Rectal smooth muscle tissue (tissue), 1 donor: ENCODE data around the gene MKKS.

Source experiments
- H3K27ac ChIP-seq: one replicate; pipeline ENCODE4 v1.7.0; 2013; ENCODE audit warnings: low read depth, low read length, inconsistent platforms
- H3K27me3 ChIP-seq: one replicate; pipeline ENCODE4 v1.7.0; 2013; ENCODE audit warnings: low read length; ENCODE audit not compliant: control insufficient read depth, insufficient read depth
- H3K36me3 ChIP-seq: one replicate; pipeline ENCODE4 v1.7.0; 2013; ENCODE audit warnings: low read length; ENCODE audit not compliant: control insufficient read depth, insufficient read depth
- H3K4me1 ChIP-seq: one replicate; pipeline ENCODE4 v1.7.0; 2013; ENCODE audit warnings: low read length; ENCODE audit not compliant: control insufficient read depth, insufficient read depth
- H3K4me3 ChIP-seq: one replicate; pipeline ENCODE4 v1.7.0; 2013; ENCODE audit warnings: low read length
- H3K9ac ChIP-seq: one replicate; pipeline ENCODE4 v1.7.0; 2013; ENCODE audit warnings: low read length

The MKKS gene

DNA sequence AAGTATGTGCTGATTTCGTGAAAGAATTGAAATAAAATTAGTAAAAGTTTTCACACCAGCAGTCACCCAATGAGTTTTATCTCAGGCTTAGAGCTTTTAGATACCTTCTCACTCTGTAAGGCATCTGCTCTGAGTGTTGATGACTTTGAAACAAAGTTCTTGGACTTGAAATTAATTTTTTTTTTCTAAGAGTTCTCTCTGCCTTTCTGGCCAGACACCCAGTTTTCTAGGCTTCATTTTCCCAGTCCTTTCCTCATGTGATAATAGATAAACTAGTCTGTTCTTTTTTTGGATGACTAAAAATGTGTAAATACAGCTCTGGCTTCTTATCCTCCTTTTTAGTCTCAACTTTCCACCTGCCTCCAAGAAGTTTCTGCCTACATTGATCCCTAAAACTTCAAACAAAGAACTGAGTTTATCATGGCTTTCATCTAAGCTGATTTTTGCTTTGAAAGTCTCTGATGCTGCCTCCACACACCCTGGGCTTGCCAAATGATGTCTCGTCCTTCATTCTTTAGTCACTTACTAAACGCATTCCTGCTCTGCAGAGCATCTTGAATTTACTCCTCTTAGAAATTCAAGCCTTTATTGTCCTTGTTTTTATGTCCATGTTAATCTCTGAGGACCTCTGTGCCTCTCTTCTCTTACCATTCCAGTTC, 33.8 kb upstream of the MKKS start:
- no peak overlapping the region for H3K4me3 ChIP-seq
- no peaks in the 10 kb centered on the region for H3K27me3 ChIP-seq
- no peak overlapping the region for H3K9ac ChIP-seq
- H3K4me1 ChIP-seq, result peaks cover 6% of the 10 kb centered on the region
- no peak overlapping the region for H3K27ac ChIP-seq
- H3K36me3 ChIP-seq, result no peaks in the 10 kb centered on the region

DNA sequence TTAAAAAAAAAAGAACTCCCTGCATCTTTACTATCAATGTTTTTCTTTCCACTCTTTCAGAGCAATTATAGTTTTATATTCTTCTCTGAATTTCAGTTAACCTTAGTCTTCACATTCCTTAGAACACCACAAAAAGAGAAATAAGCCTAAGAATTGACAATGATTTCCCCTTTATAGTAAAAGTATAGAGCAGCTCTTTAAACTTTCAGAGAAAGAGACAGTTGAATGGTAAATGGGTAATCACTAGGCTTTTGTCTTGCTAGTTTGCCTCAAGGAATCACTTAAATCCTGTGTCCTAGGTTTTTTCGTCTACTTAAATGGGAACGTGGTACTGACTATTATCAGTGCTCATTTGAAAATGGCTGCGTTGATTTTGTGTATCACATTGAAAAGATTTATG, 32.8 kb upstream of the MKKS start:
- no peaks in the 10 kb centered on the region for H3K27me3 ChIP-seq
- peaks cover 6% of the 10 kb centered on the region for H3K4me1 ChIP-seq
- no peak overlapping the region for H3K4me3 ChIP-seq
- H3K27ac ChIP-seq, result no peak overlapping the region
- no peaks in the 10 kb centered on the region for H3K36me3 ChIP-seq
- no peak overlapping the region for H3K9ac ChIP-seq

DNA sequence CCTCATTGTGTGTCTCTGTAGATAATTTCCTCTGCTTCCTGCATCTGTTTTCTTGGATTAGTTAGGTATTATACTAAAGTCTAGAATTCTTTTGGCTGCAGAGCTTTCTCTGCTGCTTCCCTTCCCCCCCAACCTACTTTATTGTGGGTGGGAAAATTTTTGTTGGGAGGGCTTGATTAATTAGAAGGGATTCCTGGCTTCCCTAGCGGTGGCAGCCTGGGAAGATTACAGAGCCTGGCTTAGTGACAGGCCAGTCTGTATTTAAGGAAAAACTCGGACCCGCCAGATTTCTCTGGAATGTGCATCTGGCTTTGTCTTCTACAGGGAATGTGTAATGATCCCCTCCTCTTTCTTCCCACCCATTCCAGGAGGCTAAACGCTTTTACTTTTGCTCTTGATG, 32.3 kb upstream of the MKKS start:
- Histone ChIP-seq H3K27ac (no peak overlapping the region), H3K4me3 (no peak overlapping the region), H3K9ac (no peak overlapping the region), H3K4me1 (peaks cover 6% of the 10 kb centered on the region), H3K36me3 (no peaks in the 10 kb centered on the region), H3K27me3 (no peaks in the 10 kb centered on the region)

DNA sequence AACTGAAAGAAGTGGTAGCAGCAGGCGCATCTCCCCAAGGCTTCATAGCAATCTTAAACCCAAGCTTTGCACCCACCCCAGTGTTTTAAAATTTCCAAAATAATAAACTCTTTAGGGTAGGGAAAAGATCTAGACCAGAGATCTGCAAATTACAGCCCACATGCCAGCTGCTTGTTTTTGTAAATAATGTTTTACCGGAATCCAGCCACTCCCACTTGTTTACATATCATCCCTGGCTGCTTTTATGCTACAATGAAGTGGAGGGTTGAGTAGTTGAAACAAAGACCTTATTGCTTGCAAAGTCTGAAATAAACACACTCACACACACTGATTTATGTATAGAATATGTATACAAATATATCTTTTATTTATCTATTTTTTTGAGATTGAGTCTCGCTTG, 31.1 kb upstream of the MKKS start:
- no peaks in the 10 kb centered on the region for H3K27me3 ChIP-seq
- no peak overlapping the region for H3K9ac ChIP-seq
- H3K4me1 ChIP-seq, result peaks cover 6% of the 10 kb centered on the region
- H3K27ac ChIP-seq, result no peak overlapping the region
- no peaks in the 10 kb centered on the region for H3K36me3 ChIP-seq
- no peak overlapping the region for H3K4me3 ChIP-seq

DNA sequence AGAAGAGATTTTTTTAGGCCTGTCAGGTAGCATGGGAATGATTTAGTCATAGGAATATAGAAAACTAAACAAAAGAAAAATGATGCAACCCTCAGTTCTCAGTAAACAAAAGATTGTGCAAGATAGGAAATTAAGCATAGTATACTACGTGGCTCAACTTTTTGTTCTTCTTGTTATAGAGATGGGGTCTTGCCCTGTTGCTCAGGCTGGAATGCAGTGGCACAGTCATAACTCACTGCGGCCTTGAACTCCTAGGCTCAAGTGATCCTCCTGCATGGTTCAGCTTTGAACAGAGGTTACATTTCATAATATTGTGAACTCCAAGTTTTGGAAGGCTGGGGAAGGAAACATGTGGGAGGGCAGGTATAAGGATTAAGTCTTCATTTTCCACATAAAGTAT, 29.6 kb upstream of the MKKS start:
- Histone ChIP-seq H3K27me3 (no peaks in the 10 kb centered on the region), H3K4me1 (peaks cover 3% of the 10 kb centered on the region), H3K9ac (no peak overlapping the region), H3K36me3 (no peaks in the 10 kb centered on the region), H3K27ac (no peak overlapping the region), H3K4me3 (no peak overlapping the region)

DNA sequence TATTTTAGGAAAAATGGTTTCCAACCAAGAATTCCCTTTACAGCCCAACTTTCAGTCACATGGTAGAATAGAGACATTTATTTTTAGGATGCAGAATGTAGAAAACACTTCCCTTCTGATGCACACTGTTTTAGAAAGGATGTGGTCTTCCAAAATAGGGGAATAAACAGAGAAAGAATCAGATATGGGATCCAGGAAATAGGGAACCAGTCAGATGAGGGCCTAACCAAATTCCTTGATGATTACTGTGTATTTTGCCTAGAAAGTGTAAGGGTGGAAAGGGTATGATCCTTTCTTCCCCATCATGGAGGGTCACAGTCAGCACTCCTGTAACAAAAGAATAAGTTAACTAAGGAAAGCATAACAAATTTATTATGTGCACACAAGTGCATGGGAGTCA, 28.5 kb upstream of the MKKS start:
- Histone ChIP-seq H3K27me3 (no peaks in the 10 kb centered on the region), H3K9ac (no peak overlapping the region), H3K4me1 (no peaks in the 10 kb centered on the region), H3K36me3 (no peaks in the 10 kb centered on the region), H3K4me3 (no peak overlapping the region), H3K27ac (no peak overlapping the region)

DNA sequence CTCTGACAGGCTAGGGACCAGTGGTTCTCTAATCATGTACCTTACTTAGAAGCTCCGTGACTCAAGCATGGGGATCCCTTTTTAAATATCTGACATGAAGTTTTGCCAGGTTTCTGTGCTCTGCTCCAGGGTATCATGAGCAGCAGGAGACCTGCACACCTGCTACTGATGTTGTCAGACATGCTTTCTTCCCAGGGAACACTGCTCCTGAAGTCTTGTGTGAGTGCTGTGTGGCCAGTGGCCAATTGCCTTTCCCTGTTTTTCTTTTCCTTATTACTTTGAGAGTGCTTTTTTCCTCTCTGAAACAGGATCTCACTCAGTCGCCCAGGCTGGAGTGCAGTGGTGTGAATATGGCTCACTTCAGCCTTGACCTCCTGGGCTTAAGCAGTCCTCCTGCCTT, 27.5 kb upstream of the MKKS start:
- Histone ChIP-seq H3K27ac (no peak overlapping the region), H3K4me1 (no peaks in the 10 kb centered on the region)

DNA sequence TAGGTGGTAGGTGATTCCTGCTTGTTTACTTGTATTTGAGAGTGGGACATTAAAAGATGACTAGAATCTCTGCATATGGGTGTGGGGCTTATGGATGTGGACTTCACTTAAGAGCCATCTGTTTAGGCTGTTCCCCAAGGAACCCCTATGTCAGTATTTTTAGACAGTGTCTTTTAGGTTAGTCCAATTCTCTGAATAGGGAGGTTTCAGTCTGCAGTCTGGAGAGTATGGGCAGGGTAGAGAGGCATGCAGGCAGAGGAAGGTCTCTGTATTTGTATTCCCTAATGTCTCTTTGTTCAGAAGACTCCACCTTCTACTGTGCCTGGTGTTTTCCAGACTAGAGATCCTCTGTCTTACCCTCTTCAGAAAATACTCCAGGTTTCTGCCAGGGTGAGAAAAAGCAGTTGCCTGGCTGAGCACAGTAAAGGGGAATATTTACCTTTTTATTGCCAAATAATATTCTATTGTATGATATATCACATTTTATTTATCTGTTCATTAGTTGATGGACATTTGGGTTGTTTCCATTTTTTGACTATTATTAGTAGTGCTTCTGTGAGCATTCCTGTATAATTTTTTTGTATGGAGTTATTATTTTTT, 20.2 kb upstream of the MKKS start:
- Histone ChIP-seq H3K4me3 (no peak overlapping the region), H3K27ac (peak overlapping the region; percentile 27), H3K36me3 (no peaks in the 10 kb centered on the region), H3K9ac (no peak overlapping the region), H3K27me3 (no peaks in the 10 kb centered on the region), H3K4me1 (peaks cover 2% of the 10 kb centered on the region)

More for the DNA sequence above, 27.5 kb upstream of the MKKS start:
- Histone ChIP-seq H3K27me3 (no peaks in the 10 kb centered on the region), H3K9ac (no peak overlapping the region), H3K36me3 (no peaks in the 10 kb centered on the region), H3K4me3 (no peak overlapping the region)

DNA sequence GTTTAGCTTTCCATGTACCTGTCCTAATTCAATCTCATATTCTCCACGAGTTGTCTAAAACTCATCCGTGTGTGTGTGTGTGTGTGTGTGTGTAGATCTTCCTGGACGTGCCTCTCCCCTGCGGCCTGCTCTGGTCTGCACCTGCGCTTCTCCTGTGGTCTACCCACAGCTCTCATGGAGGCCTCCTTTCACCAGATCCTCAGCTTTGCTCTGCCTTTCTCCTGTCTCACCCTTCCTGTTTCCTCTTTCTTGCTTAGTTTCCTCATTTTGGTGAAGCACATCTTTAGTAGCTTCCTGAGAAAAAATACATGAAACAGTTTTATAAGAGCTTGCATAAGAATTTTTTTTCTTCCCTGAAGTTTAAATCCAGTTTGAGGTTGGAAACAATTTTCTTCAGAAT, 19.2 kb upstream of the MKKS start:
- H3K4me1 ChIP-seq, result peaks cover 2% of the 10 kb centered on the region
- H3K4me3 ChIP-seq, result no peak overlapping the region
- no peaks in the 10 kb centered on the region for H3K36me3 ChIP-seq
- no peaks in the 10 kb centered on the region for H3K27me3 ChIP-seq
- H3K9ac ChIP-seq, result no peak overlapping the region
- H3K27ac ChIP-seq, result no peak overlapping the region

DNA sequence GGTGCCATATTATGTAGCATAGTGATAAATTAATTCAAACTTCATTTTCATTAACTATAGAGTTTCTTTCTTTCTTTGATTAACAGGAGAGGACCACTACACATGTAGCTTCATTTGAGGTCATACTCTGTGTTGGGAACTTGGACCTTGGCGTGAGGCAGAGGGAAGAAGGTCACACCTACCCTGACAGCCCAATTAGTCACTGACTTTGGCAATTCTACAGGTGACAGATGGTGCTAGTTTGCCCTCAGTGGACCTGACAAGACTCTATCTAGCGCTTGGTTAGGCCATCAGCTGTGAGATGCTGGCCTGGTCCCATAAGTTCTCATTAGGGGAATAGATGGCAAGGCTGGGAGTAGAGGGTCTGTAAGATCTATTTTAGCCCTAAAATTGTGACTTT, 15.2 kb upstream of the MKKS start:
- Histone ChIP-seq H3K27me3 (no peaks in the 10 kb centered on the region), H3K27ac (no peak overlapping the region), H3K36me3 (no peaks in the 10 kb centered on the region), H3K4me1 (peaks cover 2% of the 10 kb centered on the region), H3K9ac (no peak overlapping the region), H3K4me3 (no peak overlapping the region)

DNA sequence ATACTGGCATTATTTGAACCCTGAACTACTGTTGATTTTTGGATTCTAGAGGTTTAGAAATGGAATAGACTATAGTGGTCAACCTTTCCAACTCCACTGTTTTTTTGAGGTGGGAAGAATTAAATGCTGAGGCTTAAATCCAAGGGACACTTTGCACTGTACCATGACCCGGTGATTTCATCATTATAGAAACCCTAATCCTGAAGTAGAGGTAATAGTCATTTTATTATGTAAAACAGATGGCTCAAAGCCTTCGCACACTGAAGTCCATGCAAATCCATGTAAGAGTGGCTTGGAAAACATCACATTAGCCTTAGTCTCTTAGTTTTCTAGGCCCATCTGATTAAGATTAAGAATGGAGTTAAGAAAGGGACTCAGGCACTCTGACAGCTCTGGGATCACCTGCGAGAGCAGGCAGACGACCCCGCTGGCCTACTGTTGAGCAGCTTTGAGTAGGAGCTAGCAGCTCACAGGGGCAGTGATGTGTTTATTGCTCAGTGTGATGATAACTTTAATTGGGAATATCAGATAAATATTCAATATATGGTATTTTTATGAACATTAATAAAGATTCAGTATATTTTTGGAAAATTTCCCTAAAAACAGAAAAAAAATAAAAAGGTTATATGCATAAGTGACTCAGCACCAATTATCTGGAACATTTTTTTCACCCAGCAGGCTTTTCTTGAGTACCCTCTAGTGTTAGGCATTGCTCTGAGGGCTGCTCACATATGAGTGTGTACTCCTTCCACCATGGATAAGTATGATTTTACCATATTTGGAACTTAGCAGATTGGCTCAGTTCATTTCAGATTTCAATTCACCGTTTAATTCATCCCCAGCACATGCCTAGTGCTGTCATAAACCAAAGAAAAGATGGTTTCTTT, 14.5 kb upstream of the MKKS start:
- H3K27me3 ChIP-seq, result no peaks in the 10 kb centered on the region
- H3K4me1 ChIP-seq, result no peaks in the 10 kb centered on the region

DNA sequence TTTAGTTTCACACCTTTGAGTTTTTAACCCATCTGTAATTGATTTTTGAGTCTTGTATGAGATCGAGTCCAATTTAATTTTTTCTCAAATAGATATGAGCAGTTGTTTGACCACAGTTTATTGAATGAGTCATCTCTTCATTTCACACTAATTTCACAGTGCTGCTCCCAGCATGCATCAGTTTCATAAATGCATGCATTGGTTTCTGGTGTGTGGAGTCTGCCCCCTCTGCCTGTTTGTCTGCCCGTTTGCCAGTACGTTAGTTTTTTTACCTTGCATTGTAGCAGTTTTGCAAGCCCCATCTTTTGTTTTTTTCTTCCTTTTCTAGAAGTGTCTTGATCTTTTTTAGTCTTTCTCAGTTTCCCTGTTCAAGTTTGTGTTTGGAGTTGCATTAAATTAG, 13.0 kb upstream of the MKKS start:
- Histone ChIP-seq H3K4me3 (no peak overlapping the region), H3K27me3 (no peaks in the 10 kb centered on the region), H3K4me1 (no peaks in the 10 kb centered on the region), H3K27ac (no peak overlapping the region), H3K36me3 (no peaks in the 10 kb centered on the region), H3K9ac (no peak overlapping the region)

More for the DNA sequence above, 14.5 kb upstream of the MKKS start:
- Histone ChIP-seq H3K4me3 (no peak overlapping the region), H3K9ac (no peak overlapping the region), H3K36me3 (no peaks in the 10 kb centered on the region), H3K27ac (no peak overlapping the region)
